ENCODE data around the gene KCNA5.

The KCNA5 gene

DNA sequence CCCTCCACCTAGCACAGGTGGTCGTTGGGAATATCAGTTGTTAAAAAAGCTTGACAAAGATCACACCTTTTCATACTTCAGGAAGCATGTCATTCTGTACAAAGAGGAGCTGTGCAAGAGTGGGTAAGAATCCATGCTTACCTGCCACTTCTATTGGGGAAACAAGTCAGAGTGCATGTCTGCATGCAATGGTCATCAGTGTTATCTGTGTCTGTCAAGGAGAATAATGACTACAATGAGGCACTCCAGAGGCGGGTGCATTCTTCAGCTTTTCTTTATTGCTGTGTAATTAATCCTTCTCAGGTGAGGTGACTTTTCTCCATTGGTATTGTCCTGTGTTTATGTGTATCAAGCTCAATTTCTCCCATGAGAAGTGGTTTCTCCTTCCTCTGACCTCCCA is 24.4 kb downstream of the KCNA5 start:
- no peak for DNase-seq

DNA sequence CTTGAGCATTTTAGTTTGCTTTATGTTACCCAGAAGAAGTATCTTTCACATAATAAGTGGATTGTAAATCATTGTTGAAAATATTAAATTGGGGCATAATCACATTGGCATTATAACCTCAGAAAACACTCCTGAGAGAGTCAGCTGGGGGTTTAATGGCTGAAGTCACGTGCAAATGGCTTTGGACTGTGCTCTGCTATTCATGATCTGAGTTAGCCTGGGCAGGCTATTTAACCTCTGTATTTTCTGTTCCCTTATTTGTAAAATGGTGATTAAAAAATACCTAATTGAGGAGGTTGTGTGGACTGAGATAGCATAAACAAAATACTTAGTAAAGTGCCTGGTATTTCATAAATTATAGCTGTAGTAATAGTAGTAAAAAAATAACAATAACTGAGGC is 24.9 kb downstream of the KCNA5 start:
- DNase-seq, result no peak

DNA sequence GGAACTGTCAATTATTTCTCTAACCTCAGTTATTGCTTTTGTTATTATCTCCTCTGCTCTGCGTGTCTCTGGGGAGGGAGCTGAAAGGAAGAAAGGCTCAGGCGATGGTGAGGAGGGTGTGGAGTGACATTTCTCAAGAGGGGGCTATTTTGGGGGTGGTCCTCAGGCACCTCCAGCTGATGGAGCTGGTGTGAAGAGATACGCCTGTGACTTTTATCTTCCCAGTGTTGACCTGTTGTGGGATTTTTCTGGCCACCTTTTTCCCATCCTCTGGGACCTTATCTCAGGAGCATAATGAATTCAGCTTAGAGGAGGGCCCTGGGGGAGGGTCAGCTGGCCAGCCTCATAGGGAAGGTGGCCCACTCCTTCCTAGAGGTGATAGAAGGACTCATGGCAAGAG is 26.4 kb downstream of the KCNA5 start:
- peak; percentile 46 for DNase-seq

DNA sequence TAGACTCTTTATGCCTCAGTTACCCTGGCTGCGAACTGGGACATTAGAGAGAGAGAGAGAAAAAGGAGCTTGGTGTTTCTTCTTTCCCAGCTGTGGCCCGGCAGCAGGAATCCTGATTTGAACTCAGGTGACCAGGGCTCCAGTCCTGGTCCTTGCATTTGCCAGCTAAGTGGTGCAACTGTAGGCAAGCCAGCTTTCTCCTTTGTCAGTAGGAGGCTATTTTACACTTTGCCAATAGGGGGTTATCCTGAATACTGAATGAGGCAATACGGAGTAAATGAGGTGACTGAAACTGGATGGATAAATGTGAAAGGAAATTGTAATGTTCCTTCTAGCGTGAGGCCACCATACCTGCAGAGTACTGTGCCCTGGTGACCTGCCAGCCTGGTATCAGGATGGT is 27.8 kb downstream of the KCNA5 start:
- DNase-seq, result peak; percentile 9

DNA sequence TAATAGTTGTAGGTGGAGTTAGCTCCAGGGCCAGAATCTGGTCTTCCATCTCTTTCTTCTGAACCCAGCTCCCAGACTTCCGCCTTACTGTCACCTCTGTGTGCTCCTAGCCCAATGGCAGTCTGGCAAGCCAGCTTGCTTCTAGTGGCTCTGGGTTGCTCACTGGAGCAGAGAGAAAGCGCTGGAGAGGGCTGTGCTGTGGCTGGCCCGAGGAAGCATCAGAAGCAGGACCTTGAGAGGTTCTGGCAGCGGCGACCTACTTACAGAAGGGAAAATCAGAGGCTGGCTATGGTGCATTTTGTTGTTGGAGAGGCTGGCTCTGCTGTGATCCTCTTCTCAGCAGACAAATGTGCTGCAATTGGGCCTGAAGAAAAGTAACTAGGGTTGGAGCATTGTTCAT is 28.6 kb downstream of the KCNA5 start:
- no peak for DNase-seq

DNA sequence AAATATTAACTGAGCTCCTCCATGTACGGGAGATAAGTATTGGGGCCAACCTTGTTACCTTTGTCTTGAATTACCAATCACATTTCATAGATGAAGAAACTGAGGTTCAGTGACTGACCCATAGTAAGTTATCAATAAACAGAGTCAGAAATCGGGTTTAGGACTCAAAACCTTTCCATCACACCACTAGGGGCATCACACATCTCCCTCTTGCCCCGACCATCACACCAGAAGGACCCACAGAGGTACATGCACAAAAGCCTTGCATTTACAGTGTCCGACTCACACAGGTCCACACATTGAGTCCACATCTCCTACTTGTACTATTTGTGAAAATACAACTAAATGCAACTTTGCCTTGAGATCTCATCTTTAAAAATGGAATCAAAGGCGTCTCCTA is 29.4 kb downstream of the KCNA5 start:
- DNase-seq, result no peak

DNA sequence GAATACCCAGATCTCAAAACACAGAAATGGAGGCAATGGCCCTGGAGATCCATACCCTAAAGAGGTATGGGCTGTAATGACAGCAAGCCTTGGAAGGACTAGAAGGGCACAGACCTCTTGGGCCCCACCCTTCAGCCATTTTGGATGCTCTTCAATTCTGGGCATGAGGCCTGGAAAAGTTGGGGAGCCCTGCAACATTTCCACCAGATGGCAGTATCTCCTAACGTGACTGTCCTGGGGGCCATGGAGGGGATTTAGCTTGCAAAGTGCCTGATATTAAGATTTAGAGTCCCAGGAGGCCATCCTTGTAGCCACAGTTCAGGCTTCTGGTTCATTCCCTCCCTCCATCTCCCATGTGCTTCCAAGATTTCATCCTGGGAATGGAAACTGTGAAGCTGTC is 30.2 kb downstream of the KCNA5 start:
- DNase-seq, result no peak

DNA sequence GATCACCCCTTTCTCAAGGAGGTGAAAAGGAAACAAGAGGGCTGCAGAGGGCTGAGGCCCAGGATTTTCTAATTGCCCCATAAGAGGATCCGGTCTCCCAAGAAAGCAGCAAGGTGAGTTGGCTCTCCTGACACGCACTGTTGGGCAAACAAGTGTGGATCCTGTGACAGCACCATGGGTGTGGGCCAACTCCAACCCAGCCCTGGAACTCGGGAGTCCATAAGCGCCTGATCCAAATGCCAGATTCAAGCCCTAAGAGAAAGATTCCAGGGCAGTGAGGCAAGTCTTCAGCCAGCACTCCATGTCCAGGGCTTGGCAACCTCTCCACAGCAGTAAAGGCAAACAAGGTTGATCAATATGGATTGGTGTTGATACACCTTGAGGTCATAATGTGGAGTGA is 33.1 kb downstream of the KCNA5 start:
- no peak for DNase-seq

DNA sequence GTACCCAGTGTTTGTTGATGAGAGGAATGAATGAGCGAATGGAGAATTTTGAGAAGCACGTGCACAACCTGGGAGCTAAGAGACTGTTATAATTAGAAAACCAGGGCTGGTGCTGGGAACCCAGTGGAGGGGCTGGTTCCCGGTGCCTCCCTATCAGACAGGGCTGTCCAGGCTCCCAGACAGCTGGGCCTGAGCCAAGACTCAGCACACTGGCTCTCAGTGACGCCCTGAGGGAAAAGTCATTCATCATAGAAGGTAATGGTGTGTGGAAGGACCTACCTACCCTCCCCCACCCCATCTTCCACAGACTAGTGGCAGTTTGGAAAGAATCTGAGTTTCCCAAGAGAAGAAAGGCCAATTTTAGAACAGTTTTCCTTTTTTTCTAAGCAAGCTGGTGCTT is 34.7 kb downstream of the KCNA5 start:
- DNase-seq, result peak; percentile 12

DNA sequence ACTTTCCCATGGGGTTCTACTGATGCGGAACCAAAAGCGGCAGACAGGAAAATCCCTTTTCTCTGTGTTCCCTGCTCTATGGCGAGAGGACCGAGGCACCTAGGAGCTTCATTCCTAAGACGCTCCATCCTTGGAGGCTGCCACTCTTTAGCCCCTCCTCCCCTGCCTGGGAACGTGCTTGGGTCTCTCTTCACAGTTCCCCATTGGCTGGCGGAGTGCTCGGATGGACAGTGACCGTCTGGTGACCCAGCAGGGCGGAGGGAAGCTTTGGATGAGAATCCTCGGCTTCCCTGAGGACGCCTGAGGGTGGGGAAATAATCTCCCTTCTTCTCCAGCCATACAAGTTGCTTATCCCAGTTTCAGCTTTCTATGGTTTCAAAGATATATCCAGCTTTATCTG is 37.3 kb downstream of the KCNA5 start:
- no peak for DNase-seq

DNA sequence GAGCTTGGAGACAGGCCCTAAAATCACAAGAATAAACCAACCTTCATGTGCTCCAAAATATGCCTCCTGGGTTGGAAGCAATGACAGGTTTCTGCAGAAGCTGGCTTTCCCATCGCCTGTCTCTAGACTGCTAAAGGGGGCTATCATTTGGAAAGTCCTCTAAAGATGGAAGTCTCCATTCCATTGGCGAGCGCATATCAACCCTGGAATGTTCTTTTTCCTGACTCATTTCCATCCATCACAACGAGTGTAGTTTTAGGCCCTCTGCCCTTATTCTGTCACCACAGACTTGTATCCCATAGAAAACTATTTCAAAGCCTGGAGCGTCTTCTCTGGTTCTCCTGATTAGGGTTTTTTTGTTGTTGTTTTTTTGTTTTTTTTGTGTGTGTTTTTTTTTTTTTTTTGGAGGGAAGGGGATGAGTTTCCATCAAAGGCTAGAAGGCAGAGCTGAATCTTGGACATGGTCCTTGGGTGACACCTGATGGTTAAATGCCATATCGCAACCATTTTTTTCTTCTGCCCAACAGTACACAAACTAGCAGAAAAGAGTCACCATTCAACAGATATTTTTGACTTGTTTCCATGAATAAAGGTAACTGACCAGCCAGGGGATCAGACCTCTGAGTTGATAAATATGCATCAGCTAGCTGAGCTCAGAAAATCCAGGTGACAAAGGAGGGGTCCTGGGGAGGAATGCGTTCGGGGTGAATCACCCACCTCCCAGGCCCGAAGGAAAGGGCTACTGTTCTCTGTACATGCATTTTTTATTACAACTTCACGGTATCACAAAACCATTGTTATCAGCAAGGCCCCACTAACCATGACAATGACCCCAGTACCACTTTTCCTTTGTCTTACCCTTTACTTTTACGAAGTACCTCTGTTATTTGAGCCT is 40.5 kb downstream of the KCNA5 start:
- DNase-seq, result peak; percentile 44

DNA sequence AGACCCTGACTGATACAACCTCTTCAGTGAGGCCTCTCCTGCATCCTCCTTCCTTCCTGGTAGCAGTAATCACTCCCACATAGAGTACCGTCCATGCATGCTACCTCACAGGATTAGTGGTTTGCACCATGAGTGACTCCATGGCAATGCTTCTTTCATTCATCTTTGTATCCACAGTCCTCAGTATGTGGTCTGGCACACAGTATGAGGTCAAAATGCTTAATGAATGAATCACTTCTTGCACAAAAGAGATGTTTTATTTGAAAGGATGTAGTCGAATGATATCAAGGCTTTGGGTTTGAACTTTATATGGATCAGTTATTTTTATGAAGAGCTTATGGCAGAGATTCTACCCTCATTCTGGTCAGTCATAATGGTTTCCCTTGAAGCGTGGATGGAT is 42.2 kb downstream of the KCNA5 start:
- DNase-seq, result no peak

DNA sequence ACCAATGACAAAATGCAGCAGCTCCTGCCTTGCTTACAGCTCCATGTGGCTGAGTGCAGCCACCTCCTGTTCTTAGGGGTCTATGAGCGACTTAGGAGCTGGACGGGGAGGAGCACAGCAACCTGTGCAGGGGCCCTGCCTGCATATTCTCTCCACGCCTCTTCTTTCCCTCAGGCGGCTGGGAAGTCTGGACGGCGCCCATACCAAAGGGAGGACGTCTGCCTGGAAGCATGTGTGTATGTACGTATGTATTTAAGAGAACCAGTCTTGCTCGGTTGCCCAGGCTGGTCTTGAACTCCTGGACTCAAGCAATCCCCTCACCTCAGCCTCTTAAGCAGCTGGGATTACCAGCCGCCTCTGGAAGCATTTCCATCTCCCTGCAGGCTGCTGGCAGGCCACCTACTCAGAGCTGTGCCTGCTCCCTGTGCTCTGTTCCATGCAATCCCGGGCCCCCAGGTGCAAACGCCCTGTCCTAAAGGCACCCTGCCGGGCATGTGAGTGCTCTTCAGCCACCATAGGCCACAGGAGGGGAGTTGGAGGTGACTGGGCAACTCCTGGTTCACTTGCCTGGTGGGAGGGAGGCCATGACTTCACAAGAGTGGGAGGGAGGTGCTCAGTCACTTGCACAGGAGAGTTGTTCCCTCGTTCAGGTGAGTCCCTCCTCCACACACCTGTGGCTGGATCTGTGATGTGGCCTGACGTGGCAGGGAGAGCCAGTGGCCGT is 44.3 kb downstream of the KCNA5 start:
- DNase-seq, result no peak

DNA sequence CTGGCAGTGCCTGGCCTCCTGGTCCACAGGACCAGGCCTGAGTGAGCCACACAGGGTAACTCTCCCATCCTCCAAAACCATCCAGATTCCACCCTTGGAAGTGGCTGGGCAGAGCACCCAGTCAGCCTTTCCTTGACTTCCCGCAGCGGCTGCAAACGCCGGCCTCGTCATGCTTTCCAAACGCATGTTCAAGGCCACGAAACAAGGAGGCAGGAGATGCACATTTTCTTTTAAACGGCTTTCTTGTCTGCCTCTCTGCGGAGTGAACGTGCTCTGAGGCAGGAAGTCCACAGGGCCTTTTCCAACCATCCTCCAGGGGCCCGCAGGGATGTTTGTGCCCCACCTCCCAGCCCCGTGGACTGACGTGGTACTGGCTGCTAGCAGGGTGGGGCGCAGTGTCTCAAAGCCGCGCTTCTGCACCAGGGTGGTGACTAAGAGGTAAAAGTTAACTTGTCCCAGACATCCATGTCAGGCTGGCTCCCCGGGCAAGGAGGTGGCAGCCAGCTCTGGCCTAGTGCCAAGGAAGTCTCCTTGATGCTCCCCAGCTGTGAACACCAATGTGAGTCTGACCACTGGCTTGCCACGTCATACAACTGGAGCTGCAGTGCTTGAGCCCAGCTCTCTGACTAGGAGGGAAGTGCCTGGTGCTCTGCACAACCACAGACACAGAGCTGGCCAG is 45.0 kb downstream of the KCNA5 start:
- DNase-seq, result no peak

DNA sequence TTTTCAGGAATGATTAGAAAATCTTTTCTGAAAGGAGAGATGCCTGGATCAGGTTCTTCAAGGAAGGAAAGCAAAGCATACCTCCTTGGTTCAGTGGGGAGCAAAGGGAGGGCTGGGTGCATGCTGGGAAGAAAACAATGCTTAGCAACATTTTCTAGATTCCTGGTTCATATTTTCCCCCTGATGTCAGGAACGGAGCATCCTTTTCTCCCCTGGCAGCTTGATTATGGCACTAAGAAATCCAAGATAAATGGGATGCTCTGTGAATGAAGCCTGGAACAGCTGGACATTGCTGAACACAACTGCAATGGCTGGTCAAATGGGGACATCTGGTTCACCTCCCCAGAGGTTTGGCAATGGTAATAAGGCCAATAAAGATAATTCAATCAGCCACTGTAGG is 50.9 kb downstream of the KCNA5 start:
- DNase-seq, result no peak

DNA sequence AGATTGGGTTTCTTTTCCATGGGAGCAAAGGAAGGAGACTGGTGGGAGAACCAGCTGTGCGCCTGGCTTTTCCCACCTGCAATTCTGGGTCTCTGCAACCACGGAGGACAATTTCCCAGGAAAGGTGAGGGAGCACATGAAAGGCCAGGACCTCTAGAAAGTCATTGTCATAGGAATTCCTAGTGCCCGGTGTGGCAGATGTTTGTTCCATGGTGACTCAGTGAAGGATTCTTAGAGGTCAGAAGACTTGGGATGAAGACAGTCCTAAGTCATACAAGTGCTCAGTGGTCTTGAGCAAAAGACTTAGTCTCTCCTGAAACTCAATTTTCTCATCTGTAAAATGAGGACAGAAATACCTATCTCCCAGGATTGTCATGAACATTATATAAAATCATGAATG is 51.3 kb downstream of the KCNA5 start:
- no peak for DNase-seq
